22Rv1 (cell line): ENCODE data around the gene OR51B6.
"Not testable (repeated sequence)": the region's sequence is repeated elsewhere in the genome, so short reads cannot be mapped to it uniquely, and the experiment has no call there.

Source experiments
- H3K27ac ChIP-seq: fragments of 450-650 bp; 2 replicates; pipeline ENCODE4 v1.5.1; 2017
- CTCF ChIP-seq: fragments of 450-650 bp; IDR thresholded peaks from 2 replicates; pipeline ENCODE4 v1.5.1; 2017; ENCODE audit warnings: mild to moderate bottlenecking
- ZFX ChIP-seq: fragments of 450-650 bp; IDR thresholded peaks from 2 replicates; pipeline ENCODE4 v1.6.1; 2017; ENCODE audit warnings: antibody characterized with exemption, borderline replicate concordance

Gene OR51B6

DNA sequence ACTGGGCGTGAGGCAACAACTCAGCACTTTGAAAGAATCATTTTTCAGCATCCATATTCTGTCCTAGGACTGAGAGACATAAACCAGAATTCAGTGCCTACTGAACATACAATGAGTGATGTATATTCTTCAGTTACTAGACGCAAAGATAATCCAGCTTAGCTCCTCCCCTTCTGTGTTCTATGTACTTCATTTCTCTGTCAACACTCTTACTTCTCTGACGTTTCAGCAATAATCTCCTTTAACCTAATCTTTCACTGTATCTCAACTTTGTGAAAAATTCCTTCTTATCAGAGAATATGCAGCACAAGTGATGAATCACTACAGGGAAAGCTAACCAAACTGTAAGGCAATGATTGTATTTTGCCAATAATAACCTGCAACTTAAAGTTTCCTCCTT, 5.5 kb upstream of the OR51B6 start:
- no peak overlapping the region for H3K27ac ChIP-seq
- TF ChIP-seq ZFX (no peak), CTCF (no peak)

DNA sequence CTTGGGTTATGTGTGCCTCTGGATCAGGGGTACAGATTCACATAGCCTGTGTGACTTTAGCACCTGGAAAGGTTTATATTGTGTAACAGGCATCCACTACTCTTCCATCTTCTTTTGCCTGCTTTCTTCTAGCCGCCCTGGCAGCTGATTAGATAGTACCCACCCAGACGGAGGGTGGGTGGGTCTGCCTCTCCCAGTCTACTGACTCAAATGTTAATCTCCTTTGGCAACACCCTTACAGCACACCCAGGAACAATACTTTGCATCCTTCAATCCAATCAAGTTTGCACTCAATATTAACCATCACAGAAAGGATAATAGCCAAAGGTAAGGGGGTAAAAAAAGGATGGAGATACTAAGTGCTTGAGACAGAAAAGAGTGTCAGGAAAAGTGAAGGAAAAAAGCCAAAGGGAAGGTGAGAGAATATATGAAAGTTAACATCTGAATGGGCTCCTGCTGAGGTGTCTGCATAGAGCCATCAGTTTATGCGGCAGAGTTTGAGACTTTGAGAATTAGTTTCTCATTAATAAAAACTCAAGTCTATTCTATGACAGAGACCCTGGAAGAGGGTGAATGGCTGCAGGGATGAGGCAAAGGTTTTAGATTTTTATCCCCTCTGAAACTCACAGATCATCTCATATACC, 2.6 kb upstream of the OR51B6 start:
- H3K27ac ChIP-seq: no peak overlapping the region
- no peak for TF ChIP-seq ZFX
- TF ChIP-seq CTCF: no peak

DNA sequence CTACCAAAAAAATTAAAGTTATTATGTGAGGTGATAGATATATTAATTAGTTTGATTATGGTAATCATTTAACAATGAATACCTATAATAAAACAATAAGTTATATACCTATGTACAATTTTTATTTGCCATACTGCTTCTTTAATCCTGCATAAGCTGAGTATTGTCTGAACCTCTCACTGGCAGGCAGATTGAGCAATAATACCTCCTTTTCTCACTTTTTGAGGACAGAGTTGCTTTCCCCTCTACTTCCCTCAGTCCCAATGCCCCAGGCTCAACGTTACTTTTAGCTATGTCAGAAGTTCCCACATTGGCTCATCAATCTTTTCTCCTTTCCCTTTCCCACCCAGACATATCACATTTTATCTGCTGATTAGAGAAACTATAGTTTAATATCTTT, 1.8 kb upstream of the OR51B6 start:
- TF ChIP-seq CTCF (no peak), ZFX (no peak)
- H3K27ac ChIP-seq: no peak overlapping the region

GRCh38 chr11:5356031-5356430, 4.7 kb downstream of the OR51B6 start:
- not testable (repeated sequence) for H3K27ac ChIP-seq

GRCh38 chr11:5362017-5362625, 10.8 kb downstream of the OR51B6 start:
- TF ChIP-seq ZFX (no peak), CTCF (no peak)
- H3K27ac ChIP-seq: no peak overlapping the region

- no peak for TF ChIP-seq ZFX
- no peak for TF ChIP-seq CTCF
- no peak overlapping the region for H3K27ac ChIP-seq
Measured at GRCh38 chr11:5363679-5364078, 12.4 kb downstream of the OR51B6 start.

GRCh38 chr11:5364214-5364613, 12.9 kb downstream of the OR51B6 start:
- TF ChIP-seq ZFX: no peak

GRCh38 chr11:5366365-5366764, 15.1 kb downstream of the OR51B6 start:
- H3K27ac ChIP-seq: not testable (repeated sequence)

More at GRCh38 chr11:5364214-5364613, 12.9 kb downstream of the OR51B6 start:
- no peak overlapping the region for H3K27ac ChIP-seq

GRCh38 chr11:5366856-5367255, 15.5 kb downstream of the OR51B6 start:
- no peak for TF ChIP-seq ZFX
- no peak for TF ChIP-seq CTCF
- no peak overlapping the region for H3K27ac ChIP-seq
